Activated CD8-positive, alpha-beta memory T cell treated with anti-CD3 and anti-CD28 coated beads, Interleukin-2, amount 10 ng/mL, durations not matched to agents 7 days and 5 days (primary cell): Measurements from ENCODE around the gene GTF2H1. TPM values are rescaled to one million over a fixed set of nuclear protein-coding genes. Genes with fewer than 3 reads are reported as not detected.
"Not testable (repeated sequence)": the region's sequence is repeated elsewhere in the genome, so short reads cannot be mapped to it uniquely, and the experiment has no call there.

Experiments
- ATAC-seq: fragments of 150-1000 bp; cut with Tn5 transposase; one replicate; pipeline ENCODE4 v1.10.0; 2021; ENCODE audit warnings: moderate library complexity
- CTCF ChIA-PET: fragments of 350-600 bp; sonication (Branson Sonifier 250); formaldehyde crosslinking; loops from one replicate; lab custom pipeline; 2021; ENCODE audit warnings: antibody characterized with exemption; lab: Charles Lee
- DNase-seq: peaks from one replicate; pipeline ENCODE4 v3.0.0-alpha.2; 2020
- H3K27ac Mint-ChIP-seq: one replicate; pipeline ENCODE4 v1.8.0; 2021; ENCODE audit warnings: mild to moderate bottlenecking, mixed read lengths
- H3K27me3 Mint-ChIP-seq: one replicate; pipeline ENCODE4 v1.8.0; 2021; ENCODE audit warnings: mixed read lengths
- H3K36me3 Mint-ChIP-seq: one replicate; pipeline ENCODE4 v1.8.0; 2021; ENCODE audit warnings: mild to moderate bottlenecking, mixed read lengths
- H3K4me1 Mint-ChIP-seq: one replicate; pipeline ENCODE4 v1.8.0; 2021; ENCODE audit warnings: mixed read lengths
- H3K4me3 Mint-ChIP-seq: one replicate; pipeline ENCODE4 v1.8.0; 2021; ENCODE audit warnings: mild to moderate bottlenecking, moderate library complexity, mixed read lengths
- H3K9me3 Mint-ChIP-seq: one replicate; pipeline ENCODE4 v1.8.0; 2022; ENCODE audit warnings: low read depth, mixed read lengths
- total RNA-seq, 2 experiments: library from RNA; stranded (reverse); gene quantifications; one replicate each; pipeline ENCODE4 v1.2.3, GENCODE V29; 2021

The GTF2H1 gene
- total RNA-seq, 2 experiments from 2014 or later = 40.0 to 47.7 TPM

- H3K4me1 Mint-ChIP-seq = peaks cover 41% of the 10 kb centered on the region
- ATAC-seq (peak; percentile 1), DNase-seq (peak; percentile 52)
- H3K27me3 Mint-ChIP-seq = no peaks in the 10 kb centered on the region
- CTCF ChIA-PET = interaction anchor here (0.6 to 6.5 kb wide), 8 partner anchors 9 to 371 kb away, joined by 3 to 40 read pairs (median 4); partner anchors contain the start of genes GTF2H1, HPS5, SAAL1 and TSG101
- peaks cover 37% of the 10 kb centered on the region for H3K36me3 Mint-ChIP-seq
- no peaks in the 10 kb centered on the region for H3K9me3 Mint-ChIP-seq
- peak overlapping the region; percentile 99 for H3K4me3 Mint-ChIP-seq
- peak overlapping the region; percentile 98 for H3K27ac Mint-ChIP-seq
Observed at GRCh38 chr11:18393581-18394274, 71.4 kb downstream of the GTF2H1 start.

- peak; percentile 79 for ATAC-seq
- Mint-ChIP-seq H3K27me3 (no peaks in the 10 kb centered on the region), H3K36me3 (peaks cover 43% of the 10 kb centered on the region), H3K9me3 (no peaks in the 10 kb centered on the region), H3K4me3 (peak within 1 kb of the TSS; percentile 99), H3K27ac (peak within 1 kb of the TSS; percentile 98), H3K4me1 (peaks cover 48% of the 10 kb centered on the region)
- peak; percentile 99 for DNase-seq
- CTCF ChIA-PET = interaction anchor here (0.6 to 6.5 kb wide), 12 partner anchors 10 to 370 kb away, joined by 3 to 40 read pairs (median 4); partner anchors contain the start of genes GTF2H1, HPS5, SAAL1 and TSG101
Observed at GRCh38 chr11:18394275-18394927, 72.0 kb downstream of the GTF2H1 start, which contains the start of gene LDHA. Gene LDHA, plus strand, starts transcription at chr11:18394563. Its CDS starts 2,280 bp downstream, at chr11:18396843.

- no peaks in the 10 kb centered on the region for H3K27me3 Mint-ChIP-seq
- H3K4me3 Mint-ChIP-seq = peak overlapping the region; percentile 99
- ATAC-seq (no peak), DNase-seq (no peak)
- H3K4me1 Mint-ChIP-seq = peaks cover 55% of the 10 kb centered on the region
- CTCF ChIA-PET = interaction anchor here (1.0 to 6.5 kb wide), 13 partner anchors 9 to 369 kb away, joined by 3 to 40 read pairs (median 4); partner anchors contain the start of genes GTF2H1, HPS5, SAAL1 and TSG101
- no peaks in the 10 kb centered on the region for H3K9me3 Mint-ChIP-seq
- H3K27ac Mint-ChIP-seq = peak overlapping the region; percentile 98
- peaks cover 51% of the 10 kb centered on the region for H3K36me3 Mint-ChIP-seq
Observed at GRCh38 chr11:18394928-18395734, 72.8 kb downstream of the GTF2H1 start.

- Mint-ChIP-seq H3K9me3 (no peaks in the 10 kb centered on the region), H3K4me3 (peak overlapping the region; percentile 99), H3K36me3 (peaks cover 58% of the 10 kb centered on the region), H3K27ac (peak overlapping the region; percentile 98), H3K27me3 (no peaks in the 10 kb centered on the region), H3K4me1 (peaks cover 60% of the 10 kb centered on the region)
- DNase-seq = peak; percentile 97
- ATAC-seq = peak; percentile 70
- CTCF ChIA-PET = interaction anchor here (0.8 to 6.5 kb wide), 11 partner anchors 9 to 290 kb away, joined by 3 to 40 read pairs (median 4); partner anchors contain the start of genes GTF2H1, HPS5 and SAAL1
Observed at GRCh38 chr11:18395735-18396504, 73.6 kb downstream of the GTF2H1 start.

- H3K27ac Mint-ChIP-seq = no peak overlapping the region
- H3K4me1 Mint-ChIP-seq = peaks cover 58% of the 10 kb centered on the region
- no peaks in the 10 kb centered on the region for H3K27me3 Mint-ChIP-seq
- CTCF ChIA-PET = interaction anchor here (1.1 to 6.5 kb wide), 2 partner anchors 14 to 283 kb away, joined by 3 to 40 read pairs; no protein-coding TSS in a partner anchor
- no peak for ATAC-seq
- no peak for DNase-seq
- peaks cover 69% of the 10 kb centered on the region for H3K36me3 Mint-ChIP-seq
- H3K9me3 Mint-ChIP-seq = no peaks in the 10 kb centered on the region
- peak overlapping the region; percentile 50 for H3K4me3 Mint-ChIP-seq
Observed at GRCh38 chr11:18397921-18398320, 75.6 kb downstream of the GTF2H1 start.

GRCh38 chr11:18401077-18401476 lies 78.7 kb downstream of the GTF2H1 start:
- peaks cover 74% of the 10 kb centered on the region for H3K36me3 Mint-ChIP-seq
- H3K27ac Mint-ChIP-seq, ATAC-seq, H3K27me3 Mint-ChIP-seq, H3K9me3 Mint-ChIP-seq, H3K4me3 Mint-ChIP-seq, DNase-seq: not testable (repeated sequence)
- peaks cover 56% of the 10 kb centered on the region for H3K4me1 Mint-ChIP-seq
- CTCF ChIA-PET = interaction anchor here (1.3 to 1.5 kb wide), 2 partner anchors 43 to 157 kb away, joined by 3 read pairs; no protein-coding TSS in a partner anchor

GRCh38 chr11:18404062-18404461 lies 81.7 kb downstream of the GTF2H1 start:
- no peaks in the 10 kb centered on the region for H3K27me3 Mint-ChIP-seq
- peaks cover 67% of the 10 kb centered on the region for H3K36me3 Mint-ChIP-seq
- H3K4me3 Mint-ChIP-seq = no peak overlapping the region
- DNase-seq = no peak
- no peak for ATAC-seq
- H3K9me3 Mint-ChIP-seq = no peaks in the 10 kb centered on the region
- peaks cover 36% of the 10 kb centered on the region for H3K4me1 Mint-ChIP-seq
- H3K27ac Mint-ChIP-seq = no peak overlapping the region
- CTCF ChIA-PET = interaction anchor here (1.0 kb wide), 1 partner anchor 8 kb away, joined by 8 read pairs; no protein-coding TSS in a partner anchor

GRCh38 chr11:18407400-18407799 lies 85.0 kb downstream of the GTF2H1 start:
- H3K36me3 Mint-ChIP-seq = peaks cover 42% of the 10 kb centered on the region
- H3K4me3 Mint-ChIP-seq, ATAC-seq, DNase-seq, H3K9me3 Mint-ChIP-seq, H3K27me3 Mint-ChIP-seq, H3K27ac Mint-ChIP-seq: not testable (repeated sequence)
- CTCF ChIA-PET = interaction anchor here (1.5 kb wide), 1 partner anchor 163 kb away, joined by 4 read pairs; no protein-coding TSS in a partner anchor
- H3K4me1 Mint-ChIP-seq = peaks cover 27% of the 10 kb centered on the region

- Mint-ChIP-seq H3K27me3 (no peaks in the 10 kb centered on the region), H3K36me3 (peaks cover 31% of the 10 kb centered on the region), H3K27ac (no peak overlapping the region), H3K4me1 (peaks cover 18% of the 10 kb centered on the region), H3K9me3 (no peaks in the 10 kb centered on the region), H3K4me3 (no peak overlapping the region)
- DNase-seq = no peak
- ATAC-seq = peak; percentile 21
- CTCF ChIA-PET = interaction anchor here (1.4 kb wide), 1 partner anchor 165 kb away, joined by 4 read pairs; no protein-coding TSS in a partner anchor
Observed at GRCh38 chr11:18408558-18409291, 86.4 kb downstream of the GTF2H1 start.

GRCh38 chr11:18416459-18416858 lies 94.1 kb downstream of the GTF2H1 start:
- Mint-ChIP-seq H3K4me3 (no peak overlapping the region), H3K27me3 (no peaks in the 10 kb centered on the region), H3K9me3 (no peaks in the 10 kb centered on the region), H3K27ac (no peak overlapping the region), H3K36me3 (no peaks in the 10 kb centered on the region), H3K4me1 (peaks cover 7% of the 10 kb centered on the region)
- ATAC-seq (no peak), DNase-seq (no peak)
- CTCF ChIA-PET = no interaction called here
